GM03348 (cell line): Measurements from ENCODE around the gene PM20D1.
"Not testable (repeated sequence)": the region's sequence is repeated elsewhere in the genome, so short reads cannot be mapped to it uniquely, and the experiment has no call there.

Experiments used
- DNase-seq: peaks from one replicate; pipeline ENCODE4 v3.0.0; 2012; ENCODE audit warnings: low spot score

PM20D1 gene

DNA sequence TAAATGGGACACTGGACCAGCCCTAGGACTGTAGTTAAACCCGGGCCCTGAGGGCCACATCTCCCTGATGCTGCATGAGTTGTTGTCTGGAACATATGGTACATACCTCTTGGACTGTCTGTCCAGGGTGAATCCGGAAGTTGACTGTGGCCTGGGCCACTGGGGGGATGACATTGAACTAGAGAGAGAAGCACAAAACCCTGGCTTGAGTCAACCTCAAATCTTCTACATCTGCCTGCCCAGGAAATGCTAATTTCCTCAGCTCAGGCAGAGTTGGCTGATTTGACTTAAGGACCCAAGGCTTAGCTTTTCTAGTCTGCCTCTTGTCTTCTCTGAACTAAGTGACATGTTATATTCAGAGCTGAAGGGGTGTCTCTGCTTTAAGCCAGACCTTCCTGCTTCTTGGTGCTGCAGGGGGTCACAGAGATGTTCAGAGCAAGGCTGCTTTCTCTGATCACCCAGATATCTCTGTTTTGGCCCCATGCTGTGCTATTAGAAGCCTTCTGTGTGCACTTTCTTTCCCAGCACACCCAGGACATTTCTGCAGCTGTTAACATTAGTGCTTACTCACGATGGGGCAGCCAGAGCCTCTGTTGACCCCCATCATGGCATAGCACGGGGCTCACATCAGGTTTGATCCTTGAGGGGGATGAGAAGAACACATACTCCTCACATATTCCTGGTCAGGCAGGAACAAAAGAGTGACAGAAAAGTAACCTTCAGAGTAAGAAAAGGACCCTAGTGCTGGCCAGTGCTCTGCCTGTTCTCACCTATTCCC lies 9.6 kb downstream of the PM20D1 start:
- no peak for DNase-seq

DNA sequence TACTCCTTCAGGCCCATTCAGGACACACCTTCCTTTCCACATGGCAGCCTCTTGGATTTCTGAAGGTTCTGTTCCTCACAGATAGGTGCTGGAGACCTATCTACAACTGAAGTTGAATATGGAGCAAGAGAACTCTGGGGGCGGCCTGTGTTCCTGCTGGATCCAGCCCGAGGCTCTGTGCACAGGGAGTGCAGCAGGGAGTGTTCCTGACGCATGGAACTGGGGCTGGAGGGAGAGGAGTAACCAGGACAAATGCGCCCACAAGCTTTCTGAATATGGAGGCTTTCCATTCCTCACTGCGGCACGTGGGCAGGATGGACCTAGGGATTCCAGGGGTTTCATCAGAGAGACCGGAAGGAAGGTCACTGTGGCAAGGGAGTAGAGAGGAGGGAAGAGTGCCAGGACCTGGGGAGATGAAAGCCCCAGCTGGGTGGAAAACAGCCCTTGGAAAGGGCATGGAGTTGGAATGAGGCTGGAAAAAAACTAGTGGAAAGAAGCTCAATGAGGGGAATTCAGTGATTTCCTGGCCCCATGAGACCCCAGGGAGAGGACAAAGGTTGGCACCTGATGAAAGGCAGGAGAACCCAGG lies 12.5 kb downstream of the PM20D1 start:
- DNase-seq = no peak

DNA sequence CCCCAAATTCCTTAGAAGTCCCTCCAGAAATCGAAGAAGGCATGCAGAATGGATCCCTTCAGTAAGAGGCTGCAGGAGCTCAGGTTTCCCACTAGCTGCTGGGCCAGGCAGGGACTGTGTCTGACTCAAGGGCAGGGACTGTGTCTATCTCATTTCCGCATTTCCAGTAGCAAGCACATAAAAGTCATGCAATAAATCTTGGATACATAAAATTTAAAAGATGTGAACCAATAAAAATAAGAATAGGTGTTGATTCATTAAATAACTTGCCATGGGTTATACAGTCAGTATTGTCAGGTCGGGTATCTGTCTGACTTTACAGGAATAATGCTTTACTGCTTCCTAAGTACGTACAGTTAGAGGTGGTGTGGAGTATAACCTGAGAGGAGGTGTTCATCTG lies 15.2 kb downstream of the PM20D1 start:
- peak; percentile 25 for DNase-seq

DNA sequence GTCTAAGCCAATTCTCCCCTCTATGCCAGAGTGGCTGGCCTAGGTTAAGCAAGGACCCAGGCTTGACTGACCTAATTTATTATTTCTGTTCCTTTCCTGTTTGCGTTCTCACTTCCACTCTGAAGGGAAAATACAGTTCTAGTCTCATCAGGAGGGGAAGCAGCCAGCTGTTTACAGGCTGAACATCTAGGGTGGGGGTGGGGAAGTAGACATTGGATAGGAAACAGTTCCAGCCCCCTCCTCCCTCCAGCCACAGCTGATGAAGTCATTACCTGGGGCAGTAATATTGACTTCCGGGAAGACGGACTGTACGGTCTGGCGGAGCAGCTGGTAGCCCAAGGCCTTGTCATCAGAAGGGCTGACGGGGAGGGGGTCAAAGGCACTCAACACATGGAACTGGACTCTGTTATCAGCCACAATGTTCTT lies 17.6 kb downstream of the PM20D1 start:
- DNase-seq = no peak

DNA sequence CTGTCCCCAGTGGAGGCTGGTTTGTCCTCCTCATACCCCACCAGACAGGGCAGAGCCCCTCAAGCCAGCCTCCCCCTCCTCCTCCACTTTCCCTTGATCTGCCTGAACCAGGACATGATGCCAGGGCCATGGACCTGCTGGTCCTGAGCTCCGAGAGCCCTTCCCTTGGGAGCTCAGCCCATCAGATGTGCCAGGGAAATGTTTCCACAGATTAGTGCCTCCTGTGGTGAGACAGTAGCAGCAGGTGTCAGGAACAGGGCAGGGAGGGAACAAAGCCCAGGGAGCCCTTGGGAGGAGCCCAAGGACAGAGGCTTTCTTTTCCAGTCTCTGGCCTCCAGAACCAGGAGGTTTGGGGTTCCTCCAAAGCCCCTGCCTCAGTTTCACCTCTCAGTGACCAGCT lies 22.3 kb downstream of the PM20D1 start:
- no peak for DNase-seq

DNA sequence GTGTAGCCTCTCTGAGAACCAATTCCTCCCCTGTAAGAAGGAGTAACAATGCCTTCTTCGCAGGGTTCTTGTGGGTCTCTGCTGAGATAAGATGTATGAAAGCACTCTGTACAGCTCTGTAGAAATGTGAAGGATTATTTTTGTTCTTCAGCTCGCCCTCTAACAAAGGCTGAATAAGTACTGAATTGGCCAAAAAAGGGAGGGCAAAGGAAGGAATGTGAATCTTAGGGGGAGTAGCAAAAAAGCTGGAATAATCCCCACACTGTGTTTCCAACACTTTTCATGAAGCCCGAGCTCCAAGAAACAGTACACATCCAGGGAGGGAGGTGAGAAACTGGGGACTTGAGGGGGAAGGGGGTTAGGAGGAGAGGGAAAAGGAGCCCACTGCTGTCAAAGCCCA lies 22.9 kb downstream of the PM20D1 start:
- no peak for DNase-seq

DNA sequence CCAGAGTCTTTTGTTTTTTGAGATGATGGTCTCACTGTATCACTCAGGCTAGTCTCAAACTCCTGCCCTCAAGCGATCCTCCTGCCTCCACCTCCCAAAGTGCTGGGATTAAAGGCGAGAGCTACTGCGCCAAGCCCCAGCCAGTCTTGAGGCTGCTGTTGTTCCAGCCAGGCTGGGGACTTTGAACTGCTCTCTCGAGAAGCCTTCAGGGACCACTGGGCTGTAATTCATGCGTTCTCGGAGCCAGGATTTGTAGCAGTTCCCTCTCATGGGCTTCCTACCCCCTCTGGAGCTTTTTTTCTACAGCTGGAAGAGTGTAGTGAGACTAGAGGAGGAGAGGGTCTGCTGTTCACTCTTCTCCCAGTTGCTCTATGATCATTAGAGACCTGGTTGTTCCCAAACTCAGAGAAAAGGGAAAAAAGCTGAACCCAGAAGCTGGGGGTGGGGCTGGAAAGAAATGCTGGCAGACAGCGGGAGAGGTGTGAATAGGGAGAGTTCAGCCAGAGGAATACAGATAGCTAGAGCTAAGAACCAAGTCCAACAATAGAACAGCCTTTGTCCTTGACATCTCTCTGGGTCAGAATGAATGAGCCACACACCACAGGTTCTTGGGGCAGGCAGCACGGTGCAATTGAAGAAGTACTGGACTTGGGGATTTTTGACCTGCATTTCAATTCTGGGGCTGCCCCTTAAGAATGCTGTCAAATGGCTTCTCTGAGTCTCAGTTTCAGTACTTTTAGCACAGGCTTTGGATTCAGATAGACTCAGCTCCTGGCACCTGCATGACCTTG lies 23.7 kb downstream of the PM20D1 start:
- DNase-seq = no peak

DNA sequence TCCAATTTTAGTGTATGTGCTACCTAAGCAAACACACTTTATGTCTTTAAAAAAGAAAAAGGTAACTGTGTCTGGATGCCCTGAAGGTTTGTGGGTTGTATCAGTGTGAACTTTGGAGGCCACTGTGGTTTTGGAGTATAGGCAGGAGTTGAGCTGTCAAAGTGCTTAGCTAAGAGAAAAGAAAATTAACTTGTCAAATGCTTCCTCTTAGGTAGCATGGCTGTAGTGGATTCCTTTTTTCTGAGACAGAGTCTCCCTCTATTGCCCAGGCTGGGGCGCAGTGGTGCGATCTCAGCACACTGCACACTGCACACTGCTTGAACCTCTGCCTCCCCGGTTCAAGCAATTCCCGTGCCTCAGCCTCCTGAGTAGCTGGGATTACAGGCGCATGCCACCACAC lies 25.8 kb downstream of the PM20D1 start:
- DNase-seq = no peak

DNA sequence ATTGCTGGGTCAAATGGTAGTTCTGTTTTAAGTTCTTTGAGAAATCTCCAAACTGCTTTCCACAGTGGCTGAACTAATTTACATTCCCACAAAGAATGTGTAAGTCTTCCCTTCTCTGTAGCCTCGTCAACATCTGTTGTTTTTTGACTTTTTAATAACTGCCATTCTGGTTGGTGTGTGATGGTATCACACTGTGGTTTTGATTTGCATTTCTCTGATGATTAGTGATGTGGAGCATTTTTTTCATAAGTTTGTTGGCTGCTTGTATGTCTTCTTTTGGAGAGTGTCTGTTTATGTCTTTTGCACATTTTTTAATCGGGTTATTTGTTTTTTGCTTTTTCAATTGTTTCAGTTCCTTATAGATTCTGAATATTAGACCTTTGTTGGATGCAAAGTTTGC lies 26.7 kb downstream of the PM20D1 start:
- not testable (repeated sequence) for DNase-seq

DNA sequence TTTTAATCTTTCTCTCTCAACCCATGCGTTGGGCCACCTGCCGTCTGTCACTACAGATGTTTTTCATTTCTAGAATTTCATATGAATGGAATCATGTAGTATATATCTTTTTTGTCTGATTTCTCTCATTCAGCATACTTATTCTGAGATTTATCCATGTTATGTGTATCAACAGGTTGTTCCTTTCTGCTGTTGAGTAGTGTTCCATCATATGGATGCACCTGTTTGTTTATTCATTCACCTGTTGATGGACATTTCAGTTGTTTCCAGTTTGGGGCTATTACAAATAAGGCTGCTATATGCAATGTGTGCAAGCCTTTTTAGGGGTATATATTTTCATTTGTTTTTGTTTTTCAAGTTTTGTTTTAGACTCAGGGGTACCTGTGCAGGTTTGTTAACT lies 27.5 kb downstream of the PM20D1 start:
- DNase-seq = no peak

DNA sequence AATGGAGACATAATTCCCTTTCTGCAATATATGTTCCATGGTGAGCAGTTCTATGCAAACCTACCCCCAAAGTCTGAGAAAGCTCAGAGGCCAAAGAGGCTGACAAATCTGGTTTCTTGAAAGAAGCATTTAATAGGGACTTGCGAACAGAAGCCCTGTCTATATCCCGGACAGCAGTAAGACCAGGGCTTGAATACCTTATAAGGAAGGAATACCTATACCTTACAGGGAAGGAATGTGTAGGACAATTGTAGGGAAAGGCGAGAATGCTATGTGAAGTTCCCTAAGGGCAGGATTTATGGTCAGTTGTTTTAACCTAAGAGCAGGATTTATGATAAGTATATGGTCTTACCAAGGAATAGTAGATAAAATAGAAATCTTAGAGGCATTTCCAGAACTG lies 31.9 kb downstream of the PM20D1 start:
- no peak for DNase-seq

DNA sequence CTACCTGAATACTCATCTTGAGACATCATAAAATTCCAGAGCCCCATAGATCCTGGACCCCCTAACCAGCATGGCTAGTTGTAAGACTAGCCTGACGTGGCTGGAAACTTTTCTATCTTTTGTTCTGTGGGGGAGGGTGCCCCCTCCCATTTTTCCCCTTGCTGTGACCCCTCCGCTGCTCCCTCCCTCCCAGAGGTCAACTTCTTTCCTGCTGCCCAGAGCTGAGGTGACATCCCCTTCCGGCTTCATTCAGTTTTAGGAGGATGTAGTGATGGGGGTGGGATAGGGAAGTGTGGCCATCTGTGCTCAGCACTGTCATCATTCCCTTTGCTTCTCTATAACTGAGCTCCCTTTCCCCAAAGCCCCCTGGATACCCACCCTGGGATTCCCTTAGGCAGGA lies 32.6 kb downstream of the PM20D1 start:
- DNase-seq = no peak

DNA sequence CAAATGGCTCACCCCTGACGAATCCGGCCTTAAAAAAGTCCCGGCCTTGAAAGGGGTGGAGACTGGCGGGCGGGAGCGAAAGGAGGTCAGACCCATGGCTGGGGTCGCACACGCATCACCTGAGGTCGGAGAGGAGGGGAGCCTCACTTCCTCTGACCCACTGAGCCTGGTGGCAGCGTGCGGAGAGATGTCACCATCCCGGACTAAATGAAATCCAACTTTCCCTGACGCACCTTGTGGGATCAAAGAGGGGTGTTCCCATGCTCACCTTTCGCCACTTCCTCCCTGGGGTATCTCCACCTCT lies 36.2 kb downstream of the PM20D1 start:
- no peak for DNase-seq

DNA sequence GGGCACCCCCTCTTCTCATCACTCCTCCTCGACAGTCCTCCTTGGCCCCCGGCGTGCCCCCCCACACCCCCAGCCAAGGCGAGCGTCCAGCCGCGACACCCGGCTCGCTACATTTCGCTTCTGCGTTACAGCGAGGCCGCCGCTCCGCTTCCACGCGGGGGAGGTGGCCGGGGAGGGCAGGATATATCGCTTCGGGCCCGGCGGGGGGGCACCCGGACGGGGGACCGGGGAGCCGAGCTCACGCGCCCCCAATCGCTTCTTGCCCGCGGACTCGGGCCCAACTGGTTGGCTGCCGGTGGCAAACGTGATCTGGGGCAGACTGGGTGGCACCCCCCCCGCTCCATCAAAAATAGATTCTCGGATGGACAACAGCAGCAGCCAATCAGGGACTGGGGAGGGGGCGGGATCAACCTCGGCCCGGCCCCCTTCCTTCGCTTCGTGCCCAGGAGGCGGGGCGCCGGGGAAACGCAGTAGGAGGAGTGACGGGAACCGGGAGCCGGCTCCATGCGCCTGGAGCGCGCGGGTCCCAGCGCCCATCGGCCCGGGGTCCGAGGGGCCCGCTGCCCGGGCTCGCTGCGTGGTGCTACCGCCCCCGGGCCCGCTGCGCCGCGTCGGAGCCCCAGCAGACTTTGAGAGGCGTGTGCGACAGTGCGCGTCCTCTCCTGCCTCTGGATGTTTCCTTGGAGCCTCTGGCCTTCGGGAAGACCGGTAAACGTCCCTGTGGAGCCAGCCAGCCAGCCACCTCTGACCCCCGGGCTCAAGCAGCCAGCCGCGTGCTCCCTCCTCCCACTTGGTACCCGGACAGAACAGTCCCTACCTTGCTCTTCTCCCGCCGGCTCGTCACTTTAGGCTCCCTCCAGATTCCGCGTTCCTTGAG lies 36.8 kb downstream of the PM20D1 start, which contains the start of gene SLC41A1:
TSS of gene SLC41A1 (minus strand) at position 321 of the 877 bp plus-strand sequence. CDS start 2,757 bp downstream, outside the sequence.
- DNase-seq = peak; percentile 100

DNA sequence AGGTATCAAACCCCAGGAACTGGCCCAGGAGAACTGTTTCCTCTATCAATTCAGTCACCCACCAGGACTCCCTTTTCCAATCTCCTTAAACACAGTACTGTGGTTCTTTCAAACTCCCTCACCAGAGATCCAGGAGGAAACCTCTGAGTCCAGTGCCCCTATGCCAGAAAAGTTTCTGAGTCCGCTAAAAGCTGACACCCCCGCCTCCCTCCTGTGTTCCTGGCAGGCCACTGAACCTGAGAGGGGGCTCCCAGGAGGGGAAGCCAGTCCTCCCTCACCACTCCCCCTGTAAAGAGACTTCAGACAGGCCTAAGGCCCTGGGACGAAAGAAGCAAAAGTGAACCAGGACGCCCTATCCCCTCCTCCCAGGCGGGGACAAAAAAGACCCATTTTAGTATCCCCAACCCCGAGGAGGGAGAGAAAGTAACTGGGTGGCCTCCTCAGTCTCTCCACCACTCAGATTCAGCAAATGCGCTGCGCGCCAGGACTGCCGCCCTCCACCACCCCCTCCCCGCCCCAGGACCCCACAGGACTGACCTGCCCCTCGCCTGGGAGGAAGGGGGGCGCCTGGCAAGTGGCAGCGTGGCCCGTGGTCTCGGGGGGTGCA lies 37.6 kb downstream of the PM20D1 start:
- DNase-seq = peak; percentile 60

DNA sequence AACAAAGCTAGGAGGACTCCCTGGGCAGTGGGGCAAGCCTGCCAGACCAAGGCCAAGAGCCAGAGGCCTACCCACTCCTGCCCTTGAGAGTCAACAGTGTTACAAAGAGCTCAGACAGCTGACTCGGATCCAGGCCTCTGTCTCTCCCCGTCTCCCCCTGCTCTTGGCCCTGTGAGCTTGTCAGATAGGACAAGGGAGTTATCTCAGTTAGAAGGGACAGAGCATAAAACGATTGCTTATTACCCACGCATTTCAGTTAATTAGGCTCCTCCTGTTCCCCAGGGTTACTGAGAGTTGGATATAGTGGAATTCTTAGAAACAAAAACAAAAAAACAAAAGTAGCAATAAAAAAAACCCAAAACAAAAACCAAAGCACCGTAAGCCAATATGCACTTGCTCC lies 38.3 kb downstream of the PM20D1 start:
- peak; percentile 37 for DNase-seq

DNA sequence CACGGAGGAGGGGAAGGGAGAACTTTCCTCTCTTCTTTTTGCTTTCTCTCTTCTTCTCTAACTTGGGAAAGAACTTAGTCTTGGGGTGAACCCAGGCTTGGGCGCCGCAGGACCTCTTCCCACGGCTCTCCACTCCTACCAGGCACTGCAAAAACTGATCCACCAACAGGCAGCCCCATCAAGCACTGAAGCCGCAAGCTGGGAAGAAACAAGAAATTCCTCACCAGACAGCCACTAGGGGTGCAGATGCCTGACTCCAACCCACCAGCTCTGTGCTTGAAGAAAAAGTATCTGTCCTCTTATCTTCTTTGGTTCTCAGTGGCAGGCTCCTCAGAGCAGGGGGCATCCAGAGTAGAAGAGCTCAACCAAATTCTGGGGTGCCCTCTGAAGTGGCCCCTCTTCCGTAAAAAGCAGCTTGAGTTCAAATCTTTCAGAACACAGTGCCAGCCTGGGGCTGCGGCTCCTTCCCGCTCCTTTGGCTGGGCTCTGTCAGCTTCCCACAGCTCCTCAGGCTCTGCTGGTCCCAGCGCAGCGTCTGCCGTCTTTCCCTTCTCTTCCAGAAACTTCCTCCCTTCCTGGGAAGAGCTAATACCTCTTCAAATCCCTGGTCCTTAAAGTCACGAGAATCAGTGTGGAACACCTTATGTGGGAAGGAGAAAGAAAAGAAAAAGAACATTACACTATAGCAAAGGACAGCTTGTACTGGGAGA lies 39.3 kb downstream of the PM20D1 start:
- DNase-seq = no peak

DNA sequence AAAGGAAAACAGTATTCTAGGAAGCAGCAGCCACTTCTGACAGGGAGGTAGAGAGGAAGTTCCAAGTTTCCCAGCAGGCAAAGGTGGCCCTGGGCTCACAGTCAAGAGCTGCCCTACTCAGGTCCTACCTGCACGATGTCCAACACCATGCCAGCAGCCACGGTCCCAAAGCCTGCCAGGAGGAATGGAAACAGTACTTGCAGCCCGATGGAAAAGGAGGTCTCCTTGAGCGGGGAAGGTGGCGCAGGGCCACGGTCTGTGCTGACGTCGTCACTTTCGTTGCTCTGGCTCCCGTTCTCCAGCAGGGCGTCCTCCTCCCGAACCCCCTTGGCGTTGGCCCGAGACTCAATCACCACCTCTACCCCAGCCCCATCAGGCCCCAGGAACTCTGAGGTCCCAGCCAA lies 40.0 kb downstream of the PM20D1 start:
- no peak for DNase-seq

DNA sequence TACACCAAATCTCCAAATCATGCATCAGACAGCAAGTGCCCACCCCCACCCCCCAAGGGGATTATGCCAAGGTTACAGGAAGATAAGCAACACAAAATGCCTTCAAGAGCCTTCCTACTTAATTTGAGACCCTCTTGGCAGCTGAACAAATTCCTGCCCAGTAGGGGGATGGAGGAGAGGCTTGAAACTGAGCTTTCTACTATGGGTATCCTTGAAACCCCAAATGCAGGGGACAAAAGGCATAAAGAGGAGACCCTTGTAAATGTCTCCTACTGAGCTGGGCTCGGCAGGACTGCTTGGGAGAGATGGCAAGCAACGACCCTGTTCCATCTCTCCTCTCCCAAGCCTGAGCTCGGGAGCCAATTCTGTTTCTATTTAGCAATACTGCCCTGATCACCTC lies 40.5 kb downstream of the PM20D1 start:
- no peak for DNase-seq

DNA sequence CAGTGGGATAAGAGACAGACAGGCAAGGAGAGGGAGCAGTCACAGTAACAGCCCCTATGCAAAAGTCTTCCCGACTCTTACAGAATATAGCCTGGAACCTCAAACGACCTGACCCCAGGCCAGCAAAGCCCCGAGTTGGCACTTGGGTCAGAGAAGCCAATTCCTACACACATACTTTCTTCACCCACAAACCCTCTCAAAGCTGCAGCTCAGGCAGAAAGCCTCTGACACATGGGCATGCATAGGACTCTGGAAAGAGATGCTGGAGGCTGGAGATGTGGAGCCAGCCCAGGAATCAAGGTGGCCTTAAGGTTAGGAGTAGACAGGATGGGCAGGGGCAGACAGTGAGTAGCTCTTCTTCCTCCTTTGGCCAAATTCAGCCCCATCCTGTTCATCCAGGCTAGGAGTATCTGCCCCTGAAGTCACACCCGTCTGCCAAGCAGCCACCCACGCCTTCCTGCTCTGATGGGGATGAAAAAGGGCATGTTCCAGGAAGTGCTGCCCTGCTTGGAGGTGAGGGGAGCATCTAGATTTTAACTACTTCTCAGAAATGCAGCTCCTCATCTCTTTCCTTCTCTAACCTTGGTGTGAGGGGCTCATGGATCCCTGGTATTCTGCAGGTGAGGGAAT lies 44.7 kb downstream of the PM20D1 start:
- peak; percentile 48 for DNase-seq

DNA sequence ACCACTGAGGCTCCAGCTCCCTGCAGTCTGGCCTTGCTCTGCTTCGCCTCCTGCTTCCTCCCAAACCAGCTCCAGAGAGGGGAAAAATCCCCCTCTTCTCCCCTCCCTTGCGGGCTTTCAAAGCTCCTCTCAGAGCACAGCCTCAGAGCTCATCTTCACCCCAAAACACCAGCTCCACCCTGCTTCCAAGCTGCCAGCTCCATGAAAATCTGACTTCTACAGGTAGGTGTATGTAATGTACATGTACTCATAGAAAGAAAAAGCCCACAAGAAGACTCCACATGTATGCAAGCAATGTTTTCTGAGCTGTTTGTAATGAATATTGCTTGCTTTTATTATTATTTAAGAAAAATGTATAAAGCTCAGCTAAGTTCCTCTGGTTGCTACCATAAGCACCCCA lies 45.3 kb downstream of the PM20D1 start:
- no peak for DNase-seq
